Measurements from ENCODE around the gene SLC2A4.
"Not testable (repeated sequence)": the region's sequence is repeated elsewhere in the genome, so short reads cannot be mapped to it uniquely, and the experiment has no call there.

The SLC2A4 gene

DNA sequence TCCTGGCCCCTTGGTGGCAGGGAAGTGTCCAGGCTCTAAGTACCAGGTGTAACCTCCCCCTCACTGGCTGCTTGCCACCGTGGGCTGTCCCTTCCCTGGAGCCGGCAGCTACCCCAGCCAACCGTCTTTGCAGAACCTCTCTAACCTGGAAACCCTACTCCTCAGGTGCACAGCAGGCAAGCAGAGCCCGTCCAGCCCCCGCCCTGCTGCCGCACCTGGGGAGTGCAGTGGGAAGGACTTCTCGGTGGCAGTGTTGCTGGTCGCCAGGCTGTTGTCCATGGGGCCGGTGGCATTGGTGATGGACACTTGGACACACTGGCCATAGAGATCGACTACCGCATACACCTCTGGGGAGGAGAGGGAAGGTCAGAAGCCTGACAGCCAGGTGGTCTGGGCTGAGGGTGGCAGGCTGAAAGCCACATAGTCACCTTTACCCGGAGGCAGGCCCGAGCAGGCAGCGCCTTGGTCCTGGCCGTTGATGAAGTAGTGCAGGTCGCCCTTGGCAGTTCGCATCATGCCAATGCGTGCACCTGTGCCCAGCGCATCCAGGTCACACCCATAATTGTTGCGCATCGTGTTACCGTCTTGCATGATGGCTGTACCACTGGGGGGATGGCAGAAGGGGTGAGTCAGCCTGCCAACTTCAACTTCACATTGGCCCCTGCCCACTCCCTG lies 41.1 kb downstream of the SLC2A4 start:
- DNase-seq = no peak

GRCh38 chr17:7323731-7324437 lies 42.4 kb downstream of the SLC2A4 start:
- DNase-seq = peak in 7 of 56 donors; percentile 9 to 58 (median 18)

- no peak for DNase-seq
Measured at GRCh38 chr17:7324438-7324779, 42.9 kb downstream of the SLC2A4 start.

DNA sequence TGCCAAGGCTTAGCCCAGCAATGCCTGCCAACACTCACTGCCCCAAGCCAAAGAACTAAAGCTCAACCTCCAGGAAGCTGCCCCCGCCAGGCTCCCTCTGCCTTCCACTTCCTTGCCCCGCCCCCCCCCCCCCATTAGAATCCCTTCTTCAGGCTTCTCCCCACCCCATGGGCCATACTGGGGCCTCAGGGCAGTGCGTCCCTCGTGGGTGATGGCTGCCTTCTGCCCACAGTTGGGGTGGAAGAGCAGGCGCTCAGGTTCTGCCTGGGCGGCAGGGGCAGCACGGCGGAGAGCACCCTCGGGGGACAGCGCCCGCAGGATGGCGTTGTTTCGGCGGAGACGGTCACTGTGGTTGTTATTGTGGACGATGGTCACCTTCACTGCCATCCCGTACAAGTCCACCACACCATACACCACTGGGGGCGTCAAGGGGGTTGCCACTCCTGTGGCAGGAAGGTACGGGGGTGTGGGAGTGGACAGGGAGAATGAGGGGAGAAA lies 43.6 kb downstream of the SLC2A4 start:
- DNase-seq = no peak

DNA sequence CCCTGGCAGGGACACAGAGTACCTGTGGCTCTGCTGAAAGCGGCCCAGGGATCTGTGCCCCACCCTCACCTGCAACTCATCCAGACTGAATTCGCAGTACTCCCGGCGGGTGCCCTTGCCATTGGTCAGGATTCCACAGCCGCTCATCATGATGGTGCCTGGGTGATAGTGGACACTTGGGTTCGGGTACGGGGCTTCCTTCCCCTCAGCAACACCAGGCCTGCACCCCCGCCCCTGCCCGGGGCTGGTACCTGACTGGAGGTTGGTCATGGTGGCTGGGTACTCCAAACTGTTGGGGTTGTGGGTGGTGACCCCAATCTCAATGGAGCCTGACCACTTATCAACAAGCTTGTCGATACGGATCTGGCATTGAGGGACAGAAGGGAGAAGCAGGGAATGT lies 44.7 kb downstream of the SLC2A4 start:
- DNase-seq = no peak

- no peak for DNase-seq
Measured at GRCh38 chr17:7327056-7327455, 45.5 kb downstream of the SLC2A4 start.

- no peak for DNase-seq
Measured at GRCh38 chr17:7327501-7327900, 46.0 kb downstream of the SLC2A4 start.

DNA sequence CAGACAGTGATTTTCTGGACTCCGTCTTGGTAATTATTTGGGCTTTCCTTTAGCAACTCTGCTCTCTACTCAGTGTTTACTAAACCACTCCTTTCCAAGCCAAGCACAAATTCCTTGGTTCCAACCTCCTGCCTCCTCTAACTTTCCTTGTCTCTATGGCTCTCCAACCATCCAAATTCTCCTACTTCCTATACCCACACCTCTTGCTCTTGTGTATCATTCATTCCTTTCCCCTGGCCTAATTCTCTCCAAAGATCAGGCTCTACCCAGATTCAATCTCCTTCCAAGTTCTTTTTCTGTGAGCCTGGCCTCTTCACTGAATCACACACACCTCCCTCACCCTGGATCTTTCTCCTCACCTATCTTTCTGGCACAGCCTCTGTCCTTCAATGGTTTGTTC lies 46.5 kb downstream of the SLC2A4 start:
- no peak for DNase-seq

DNA sequence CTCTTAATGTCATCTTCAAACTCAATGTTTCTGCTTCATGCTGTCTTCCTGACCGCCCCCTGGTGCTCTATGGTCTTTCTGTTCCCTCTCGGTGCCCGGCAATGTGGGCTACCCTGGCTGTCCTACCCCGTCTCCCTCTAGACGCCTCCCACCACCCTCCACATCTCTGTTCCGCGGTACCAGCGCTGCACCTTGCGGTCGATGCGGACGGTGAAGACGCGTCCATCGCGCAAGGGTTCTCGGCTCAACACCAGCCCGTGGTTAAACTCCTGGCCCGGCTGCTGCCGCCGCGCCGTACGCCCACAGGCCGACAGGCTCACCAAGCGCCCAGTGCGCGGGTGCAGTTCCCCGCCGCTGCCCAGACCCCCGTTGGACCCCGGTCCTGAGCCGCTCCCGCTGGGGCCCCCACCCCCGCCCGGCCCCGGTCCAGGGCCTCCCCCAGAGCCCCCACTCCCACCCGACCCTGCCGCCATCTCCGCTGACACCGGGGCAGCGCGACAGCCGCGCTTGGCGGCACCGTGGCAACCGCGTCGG lies 47.4 kb downstream of the SLC2A4 start, which contains the start of gene NEURL4:
Gene NEURL4, minus strand, starts transcription at position 496 of the 534 bp plus-strand sequence. Its CDS starts 23 bp downstream, at position 473.
- DNase-seq = peak in 4 of 56 donors; percentile 51 to 63 (median 56)

DNA sequence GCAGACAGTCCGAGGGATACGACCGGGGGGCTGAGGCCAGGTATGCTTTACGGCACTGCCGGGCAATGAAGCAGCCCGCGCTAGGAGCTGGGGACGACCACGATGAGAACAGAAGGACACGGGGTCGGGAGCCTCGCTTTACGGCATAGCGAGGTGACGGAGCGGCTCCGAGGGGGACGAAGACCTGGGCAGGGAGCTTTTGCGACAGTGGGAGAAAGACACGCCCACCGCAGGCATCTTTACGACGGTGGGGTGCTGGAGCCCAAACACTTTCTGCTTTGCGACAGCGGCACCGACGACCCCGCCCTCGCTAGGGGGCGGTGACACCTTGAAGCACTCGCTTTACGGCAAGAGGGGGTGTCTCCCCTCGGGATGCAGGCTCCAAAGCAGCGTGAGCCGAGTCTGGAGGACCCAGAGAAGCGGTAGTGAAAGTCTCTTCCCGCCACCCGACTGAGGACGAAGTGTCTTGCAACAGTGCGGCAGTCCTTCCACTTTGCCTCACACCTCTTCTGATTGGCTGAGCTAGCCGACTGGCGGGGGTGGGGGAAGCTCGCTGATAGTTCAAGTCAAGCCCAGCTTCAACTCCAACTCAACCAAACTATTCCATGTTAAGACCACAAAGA lies 48.0 kb downstream of the SLC2A4 start:
- DNase-seq = peak; percentile 78 to 100 (median 97)

DNA sequence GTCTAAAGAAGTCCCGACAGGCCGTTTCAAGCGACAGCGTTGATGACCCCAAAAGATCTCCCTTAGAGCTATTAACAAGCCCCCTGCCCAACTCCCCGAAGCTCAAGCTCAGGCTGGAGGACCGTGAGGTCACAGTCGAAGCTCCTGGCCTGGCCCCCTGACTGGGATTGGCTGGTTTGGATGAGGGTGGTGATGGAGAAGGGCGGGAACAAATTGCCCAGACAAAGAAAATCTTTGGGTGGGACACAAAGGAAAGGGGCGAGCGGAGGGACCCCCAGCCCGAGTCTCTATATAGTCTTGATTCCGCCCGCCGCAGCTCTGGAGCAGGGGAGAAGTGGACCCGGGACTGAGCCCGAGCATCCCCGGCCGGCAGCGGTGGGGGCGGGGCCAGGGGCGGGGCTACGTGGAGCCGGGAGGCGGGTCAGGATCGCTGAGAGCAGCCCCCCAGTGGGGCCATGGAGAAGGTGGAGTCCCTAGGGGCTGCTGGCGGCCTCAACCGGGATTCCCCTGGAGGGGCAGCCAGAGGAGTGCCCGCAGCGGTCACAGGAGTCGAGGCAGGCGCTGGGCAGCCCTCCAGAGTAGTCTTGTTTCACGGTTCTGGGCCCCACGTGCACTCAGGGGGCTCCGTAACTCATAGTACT lies 48.6 kb downstream of the SLC2A4 start:
- peak in 50 of 56 donors; percentile 30 to 88 (median 74) for DNase-seq

- no peak for DNase-seq
Measured at GRCh38 chr17:7330638-7331015, 49.1 kb downstream of the SLC2A4 start.

DNA sequence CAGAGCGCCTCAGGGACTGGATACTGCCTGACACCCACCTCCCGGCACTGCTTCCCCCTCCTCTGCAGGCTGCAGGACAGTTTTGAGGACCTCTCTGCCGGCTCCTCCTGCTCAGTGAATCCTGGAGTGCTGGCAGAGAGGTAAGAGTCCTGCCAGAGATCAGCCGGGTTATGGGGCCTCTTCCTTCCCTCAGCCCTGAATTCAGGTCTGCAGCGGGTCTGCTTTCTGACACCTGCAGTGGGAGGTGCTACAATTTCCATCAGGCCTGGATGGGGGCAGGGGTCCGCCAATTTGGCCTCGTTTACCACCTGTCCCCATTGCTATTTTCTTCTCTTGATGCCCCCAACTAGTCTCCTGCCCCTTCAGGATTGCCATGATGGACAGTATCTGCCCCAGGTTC lies 50.6 kb downstream of the SLC2A4 start:
- no peak for DNase-seq

- not testable (repeated sequence) for DNase-seq
Measured at GRCh38 chr17:7332600-7333069, 51.1 kb downstream of the SLC2A4 start.

- DNase-seq = no peak
Measured at GRCh38 chr17:7334938-7335538, 53.5 kb downstream of the SLC2A4 start.

DNA sequence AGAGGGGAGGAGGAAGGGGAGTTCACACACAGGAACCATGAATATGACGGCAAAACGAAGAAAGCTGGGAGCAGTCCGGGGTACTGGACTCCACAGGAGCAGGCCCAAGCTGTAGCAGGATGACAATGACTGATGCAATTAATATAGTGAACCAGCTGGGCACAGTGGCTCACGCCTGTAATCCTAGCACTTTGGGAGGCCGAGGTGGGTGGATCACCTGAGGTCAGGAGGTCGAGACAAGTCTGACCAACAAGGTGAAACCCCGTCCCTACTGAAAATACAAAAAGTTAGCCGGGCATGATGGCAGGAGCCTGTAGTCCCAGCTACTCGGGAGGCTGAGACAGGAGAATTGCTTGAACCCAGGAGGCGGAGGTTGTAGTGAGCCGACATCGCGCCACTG lies 54.2 kb downstream of the SLC2A4 start:
- DNase-seq = not testable (repeated sequence)

DNA sequence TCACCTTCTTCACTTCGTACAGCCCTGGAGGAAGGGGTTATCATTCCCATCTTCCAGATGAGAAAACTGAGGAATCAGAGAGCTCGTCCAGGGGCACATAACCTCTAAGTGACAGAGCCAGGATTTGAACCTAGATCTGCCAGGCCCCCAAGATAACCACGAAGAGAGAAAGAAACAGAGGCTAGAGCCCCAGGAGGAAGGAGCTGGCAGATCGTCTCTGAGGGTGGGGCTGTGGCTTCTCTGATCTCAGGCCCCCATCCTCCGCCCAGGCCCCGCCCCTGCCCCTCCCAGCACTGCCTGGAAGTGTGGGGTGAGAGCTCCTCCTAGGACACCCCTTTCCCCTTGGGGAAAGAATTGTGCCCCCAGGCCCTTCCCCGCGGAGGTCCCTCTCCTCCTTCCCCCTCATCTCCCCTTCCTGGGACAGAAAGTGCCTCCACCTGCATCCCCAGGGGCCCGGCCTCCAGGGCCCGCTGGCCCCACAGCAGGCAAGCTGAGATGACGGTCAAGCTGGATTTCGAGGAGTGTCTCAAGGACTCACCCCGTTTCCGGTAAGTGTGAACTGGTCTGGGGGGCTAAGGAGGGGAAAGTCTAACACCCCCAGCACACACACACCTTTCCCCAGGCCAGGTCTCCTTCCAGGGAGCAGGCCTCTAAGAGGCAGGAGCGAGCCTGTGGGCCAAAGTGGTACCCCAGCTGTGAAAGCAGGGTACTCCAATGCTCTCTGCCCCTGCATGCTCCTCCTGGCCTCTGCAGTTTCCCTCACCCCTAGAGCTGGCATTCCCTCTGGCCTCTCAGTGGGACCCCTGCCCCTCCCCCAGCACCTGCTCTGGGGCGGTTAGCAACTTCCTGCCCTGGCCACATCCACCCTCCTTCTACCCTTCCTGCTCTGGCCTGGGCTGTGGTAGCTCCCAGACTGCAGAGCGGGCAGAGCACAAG lies 55.0 kb downstream of the SLC2A4 start, which contains the start of gene ACAP1:
Gene ACAP1, plus strand, starts transcription at position 290 of the 936 bp plus-strand sequence. Its CDS starts 206 bp downstream, at position 496.
- no peak for DNase-seq

GRCh38 chr17:7337600-7337999 lies 56.1 kb downstream of the SLC2A4 start:
- not testable (repeated sequence) for DNase-seq

All from amygdala (tissue), 56 donors.